Activated CD4-positive, CD25-positive, alpha-beta regulatory T cell treated with anti-CD3 and anti-CD28 coated beads, Interleukin-2, amount 50 U/mL, for 24 hours (primary cell): ENCODE data around the gene KLC3.

Source experiments
- ATAC-seq, 2 donors: fragments of 150-1000 bp; cut with Tn5 transposase; one replicate each; pipeline ENCODE4 v1.10.0; 2021; ENCODE audit warnings: mild to moderate bottlenecking in 1 of 2, moderate library complexity in 1 of 2

KLC3 gene

GRCh38 chr19:45349430-45349941 lies 8.9 kb downstream of the KLC3 start:
- ATAC-seq = no peak

- no peak for ATAC-seq
These were observed 10.0 kb downstream of the KLC3 start for GRCh38 chr19:45350477-45351058.

- no peak for ATAC-seq
These were observed 10.9 kb downstream of the KLC3 start for GRCh38 chr19:45351401-45351952.

GRCh38 chr19:45352062-45352461 lies 11.5 kb downstream of the KLC3 start:
- ATAC-seq = no peak

- no peak for ATAC-seq
These were observed 11.9 kb downstream of the KLC3 start for GRCh38 chr19:45352471-45352870.

DNA sequence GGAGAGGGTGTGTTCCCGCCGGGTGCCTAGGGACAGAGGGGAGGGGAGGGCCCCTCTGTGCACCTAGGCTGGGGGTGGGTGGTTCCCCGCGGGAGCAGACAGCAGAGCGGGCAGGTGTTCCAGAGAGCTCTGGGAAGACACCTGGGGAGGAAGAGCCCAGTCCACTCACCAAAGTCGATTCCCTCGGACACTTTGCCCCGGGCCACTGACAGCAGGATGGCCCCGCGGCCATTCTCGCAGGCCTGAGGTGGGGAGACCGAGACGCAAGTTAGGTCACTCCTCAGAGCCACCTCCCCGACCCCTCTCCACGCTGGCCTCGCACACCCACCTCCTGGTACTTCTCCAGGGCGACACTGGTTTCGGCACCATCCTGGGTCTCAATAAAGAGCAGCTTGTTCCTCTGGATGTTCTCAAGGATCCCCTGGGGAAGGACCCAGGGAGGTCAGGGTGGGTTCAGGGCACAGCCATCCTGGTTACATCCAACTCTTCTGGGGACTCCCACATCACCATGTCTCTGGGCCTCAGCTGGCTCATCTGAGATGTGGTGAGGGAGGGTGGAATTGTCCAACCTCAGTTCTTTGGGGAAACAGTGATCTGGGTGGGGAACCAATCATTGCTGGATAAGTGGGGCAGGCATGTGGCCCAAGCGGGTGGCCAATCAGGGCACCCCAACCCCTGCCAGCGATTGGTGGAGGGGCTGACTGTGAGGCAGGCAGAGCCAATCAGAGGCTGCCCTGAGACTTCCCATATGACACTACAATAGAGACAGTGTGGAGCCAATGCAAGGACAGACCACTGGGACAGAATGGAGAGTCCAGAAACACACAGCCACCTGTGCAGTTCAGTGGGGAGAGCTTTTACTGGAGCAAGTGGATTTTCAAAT lies 12.6 kb downstream of the KLC3 start:
- ATAC-seq = peak in 1 of 2 donors; percentile 10

- ATAC-seq = no peak
These were observed 13.8 kb downstream of the KLC3 start for GRCh38 chr19:45354241-45354842.

DNA sequence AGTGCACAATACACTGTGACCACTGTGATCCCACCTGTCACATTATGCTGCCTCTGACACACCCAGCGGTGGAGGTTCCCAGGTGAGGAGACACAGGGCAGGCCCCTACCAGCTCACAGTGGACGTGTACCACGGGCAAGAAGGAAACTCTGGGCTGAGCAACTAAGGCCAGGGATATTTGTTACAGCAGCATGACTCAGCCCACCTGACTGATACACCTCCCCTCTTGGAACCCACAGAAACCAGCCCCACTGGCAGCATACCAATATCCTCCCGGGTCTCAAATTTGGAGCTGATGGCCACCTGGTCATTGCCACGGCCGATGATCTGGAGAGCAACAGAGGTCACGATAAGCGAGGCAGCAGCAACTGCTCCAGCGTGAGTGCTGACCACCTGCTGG lies 14.9 kb downstream of the KLC3 start:
- no peak for ATAC-seq

DNA sequence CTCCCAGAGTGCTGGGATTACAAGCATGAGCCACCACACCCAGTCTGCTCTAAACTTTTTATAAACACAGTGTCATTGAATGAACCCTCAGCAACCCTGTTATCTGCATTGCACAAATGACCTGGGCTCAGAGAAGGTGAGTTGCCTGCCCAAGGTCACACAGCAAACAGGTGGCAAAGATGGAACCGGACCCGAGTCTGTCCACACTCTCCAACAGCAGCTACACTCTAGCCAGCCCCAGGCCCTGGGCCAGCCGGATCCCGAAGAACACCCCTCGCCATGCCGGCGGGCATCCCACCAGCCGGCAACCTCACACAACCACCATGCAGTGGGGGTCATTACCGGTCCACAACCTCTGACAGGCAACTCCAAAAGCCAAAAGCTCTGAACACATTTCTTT lies 15.4 kb downstream of the KLC3 start:
- ATAC-seq = no peak

DNA sequence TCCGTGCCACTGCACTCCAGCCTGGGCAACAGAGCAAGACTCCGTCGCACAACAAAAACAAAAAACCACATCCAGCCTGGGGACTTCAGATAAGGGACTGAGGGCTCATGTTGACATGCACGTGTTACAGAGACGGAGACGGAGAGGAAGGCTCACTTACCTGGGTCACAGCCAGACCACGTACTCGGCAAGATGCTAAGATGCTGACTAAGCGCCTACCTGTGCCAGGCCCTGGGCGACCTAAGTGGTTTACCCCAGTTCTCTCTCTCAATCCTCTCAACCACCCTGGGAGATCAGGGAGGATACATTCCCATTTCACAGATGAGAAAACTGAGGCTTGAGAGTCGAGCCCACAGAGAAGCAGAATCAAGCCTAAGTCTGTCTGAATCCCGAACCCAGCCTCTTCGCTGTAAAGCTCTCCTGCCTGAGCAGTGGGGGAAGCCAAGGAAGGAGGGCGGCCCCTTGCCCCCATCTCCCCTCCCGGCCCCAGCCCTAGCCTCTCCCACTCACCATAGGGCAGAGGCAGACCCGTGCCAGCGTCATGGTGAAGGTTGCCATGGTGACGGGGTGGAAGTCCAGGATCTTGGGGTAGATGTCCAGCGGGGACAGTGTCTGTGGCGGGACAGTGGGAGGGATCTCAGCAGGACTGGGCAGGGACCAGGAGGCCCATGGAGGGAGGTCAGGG lies 16.4 kb downstream of the KLC3 start:
- ATAC-seq = no peak

DNA sequence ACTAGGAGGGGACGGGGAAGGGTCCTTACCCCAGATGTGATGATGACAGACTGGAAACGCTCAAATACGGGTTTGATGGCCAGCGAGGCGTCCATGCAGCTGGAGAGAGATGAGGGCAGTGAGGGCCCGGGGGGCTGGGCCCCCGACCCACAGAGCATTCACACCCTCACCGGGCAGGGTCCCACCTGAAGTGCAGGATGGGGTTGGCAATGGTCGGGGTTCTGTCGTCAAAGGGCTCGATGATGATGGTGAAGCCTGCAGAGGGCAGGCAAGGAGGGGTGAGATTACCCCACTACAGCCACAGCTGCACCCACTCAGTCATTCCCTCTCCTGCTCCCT lies 16.9 kb downstream of the KLC3 start:
- no peak for ATAC-seq

DNA sequence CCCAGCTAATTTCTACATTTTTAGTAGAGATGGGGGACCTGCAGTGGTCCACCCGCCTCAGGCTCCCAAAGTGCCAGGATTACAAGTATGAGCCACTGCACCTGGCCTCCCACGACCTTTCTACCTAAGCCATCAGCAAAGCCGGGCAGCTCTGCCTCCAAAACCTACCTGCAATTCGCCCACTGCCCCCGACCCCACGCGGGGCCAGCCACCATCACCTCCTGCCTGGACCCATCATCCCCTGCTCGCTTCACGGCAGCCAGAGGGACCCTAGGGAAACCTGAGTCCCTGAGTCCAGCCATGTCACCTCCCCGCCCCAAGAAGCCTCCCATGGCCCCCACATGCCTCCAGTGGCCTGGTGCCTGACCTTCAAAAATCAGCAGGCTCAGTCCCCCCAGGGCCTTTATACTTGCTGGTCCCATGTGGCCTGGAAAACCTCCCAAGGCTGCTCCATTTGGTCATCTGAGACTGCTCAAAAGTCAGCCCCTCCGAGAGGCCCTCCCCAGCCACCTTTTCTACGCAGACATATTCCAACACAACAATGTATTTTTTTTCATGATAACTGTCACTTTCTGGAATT lies 17.8 kb downstream of the KLC3 start:
- ATAC-seq = no peak

- ATAC-seq = no peak
These were observed 21.1 kb downstream of the KLC3 start for GRCh38 chr19:45361608-45362007.

DNA sequence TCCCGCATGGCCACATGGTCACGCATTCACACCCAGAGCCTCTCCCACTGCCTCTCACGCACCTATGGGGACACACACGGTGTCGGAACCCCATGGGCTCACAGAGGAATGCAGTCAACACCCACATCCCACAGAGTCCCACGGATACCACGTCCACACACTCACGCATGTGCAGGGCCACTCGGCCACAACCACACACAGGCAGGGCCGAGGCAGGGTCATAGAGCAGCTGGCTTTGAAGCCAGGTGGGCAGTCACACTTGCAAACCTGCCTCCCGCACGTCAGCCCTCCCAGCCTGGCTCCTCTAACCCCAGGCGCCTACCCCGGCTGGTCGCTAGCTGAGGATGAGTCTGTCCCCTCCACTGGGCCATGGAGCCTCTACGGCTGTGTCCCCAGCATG lies 21.7 kb downstream of the KLC3 start:
- ATAC-seq = no peak

DNA sequence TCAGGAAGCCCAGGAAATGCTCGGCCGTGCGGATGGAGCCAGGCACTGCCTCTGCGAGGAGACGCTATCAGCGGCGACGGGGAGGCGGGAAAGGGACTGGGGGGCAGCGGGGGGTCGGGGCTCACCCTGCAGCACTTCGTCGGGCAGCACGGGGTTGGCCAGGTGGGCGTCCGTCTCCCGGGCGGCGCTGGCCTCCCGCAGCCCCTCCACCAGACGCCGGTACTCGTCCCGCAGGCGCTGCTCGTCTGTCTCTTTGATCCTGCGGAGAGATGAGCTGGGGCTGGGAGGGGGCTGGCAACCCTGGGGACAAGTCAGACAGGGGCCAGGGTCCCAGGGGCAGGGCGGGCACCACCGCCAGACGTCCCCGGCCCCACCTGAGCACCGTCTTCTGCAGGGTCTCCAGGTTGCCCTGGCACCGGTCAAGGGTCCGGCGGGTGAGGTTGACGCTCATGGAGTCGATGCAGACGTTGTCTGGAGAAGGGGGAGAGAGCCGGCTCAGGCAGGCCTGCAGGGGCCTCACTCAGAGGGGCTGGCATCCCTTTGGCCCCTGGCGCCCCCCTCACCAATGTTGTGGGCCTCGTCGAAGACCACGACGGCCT lies 23.4 kb downstream of the KLC3 start:
- no peak for ATAC-seq

DNA sequence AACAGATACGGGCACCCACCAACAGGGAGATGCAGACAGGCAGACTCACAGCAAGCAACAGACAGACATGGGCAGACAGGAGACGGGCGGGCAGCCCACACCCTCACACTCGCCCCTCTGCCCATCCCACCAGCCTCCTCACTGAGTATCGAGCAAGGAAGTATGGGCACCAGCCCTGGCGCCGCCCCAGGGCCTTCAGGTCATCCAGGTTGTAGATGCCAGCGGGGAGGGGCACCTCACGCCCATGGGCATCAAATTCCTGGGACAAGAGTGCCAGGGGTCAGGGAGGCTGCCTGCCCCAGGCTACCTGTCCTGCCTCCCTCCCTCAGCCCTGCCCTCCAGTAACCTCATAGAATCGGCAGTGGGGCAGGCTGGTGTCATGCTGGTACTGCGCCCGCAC lies 24.1 kb downstream of the KLC3 start:
- ATAC-seq = no peak

- no peak for ATAC-seq
These were observed 27.6 kb downstream of the KLC3 start for GRCh38 chr19:45368127-45368526.

GRCh38 chr19:45368737-45369340 lies 28.3 kb downstream of the KLC3 start:
- ATAC-seq = no peak

DNA sequence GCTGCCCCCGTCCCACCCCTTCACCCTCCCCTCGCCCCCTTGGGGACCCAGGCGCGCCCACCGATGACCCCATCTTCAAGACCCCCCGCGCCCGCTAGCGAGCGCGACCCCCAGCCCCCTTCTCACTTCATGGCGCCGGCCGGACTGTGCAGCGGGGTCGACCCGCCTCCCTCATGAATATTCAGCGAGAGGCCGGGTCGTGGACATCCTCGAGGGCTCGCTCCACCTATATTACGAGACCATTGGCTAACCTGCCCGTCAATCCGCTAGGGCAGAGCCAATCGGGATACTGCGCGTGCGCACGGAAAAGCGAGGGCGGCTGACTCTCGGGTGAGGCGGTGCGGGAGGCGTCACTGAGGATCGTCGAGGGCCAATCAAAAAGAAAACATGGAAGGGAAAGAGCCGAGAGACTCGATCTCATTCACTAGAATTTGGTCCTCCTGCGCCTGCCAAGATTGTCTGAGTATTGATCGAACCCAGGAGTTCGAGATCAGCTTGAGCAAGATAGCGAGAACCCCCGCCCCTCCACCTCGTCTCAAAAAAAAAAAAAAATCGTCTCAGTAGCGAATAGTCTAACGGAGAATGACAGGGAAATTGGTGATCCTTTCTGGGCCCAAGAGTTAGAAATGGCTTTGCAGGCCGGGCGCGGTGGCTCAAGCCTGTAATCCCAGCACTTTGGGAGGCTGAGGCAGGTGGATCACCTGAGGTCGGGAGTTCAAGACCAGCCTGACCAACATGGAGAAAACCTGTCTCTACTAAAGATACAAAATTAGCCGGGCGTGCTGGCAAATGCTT lies 30.1 kb downstream of the KLC3 start, which contains the start of gene ERCC2:
Gene ERCC2 (minus strand): TSS at position 164 of the 795 bp plus-strand sequence. CDS start 33 bp downstream, at position 131.
- peak; percentile 99 for ATAC-seq

DNA sequence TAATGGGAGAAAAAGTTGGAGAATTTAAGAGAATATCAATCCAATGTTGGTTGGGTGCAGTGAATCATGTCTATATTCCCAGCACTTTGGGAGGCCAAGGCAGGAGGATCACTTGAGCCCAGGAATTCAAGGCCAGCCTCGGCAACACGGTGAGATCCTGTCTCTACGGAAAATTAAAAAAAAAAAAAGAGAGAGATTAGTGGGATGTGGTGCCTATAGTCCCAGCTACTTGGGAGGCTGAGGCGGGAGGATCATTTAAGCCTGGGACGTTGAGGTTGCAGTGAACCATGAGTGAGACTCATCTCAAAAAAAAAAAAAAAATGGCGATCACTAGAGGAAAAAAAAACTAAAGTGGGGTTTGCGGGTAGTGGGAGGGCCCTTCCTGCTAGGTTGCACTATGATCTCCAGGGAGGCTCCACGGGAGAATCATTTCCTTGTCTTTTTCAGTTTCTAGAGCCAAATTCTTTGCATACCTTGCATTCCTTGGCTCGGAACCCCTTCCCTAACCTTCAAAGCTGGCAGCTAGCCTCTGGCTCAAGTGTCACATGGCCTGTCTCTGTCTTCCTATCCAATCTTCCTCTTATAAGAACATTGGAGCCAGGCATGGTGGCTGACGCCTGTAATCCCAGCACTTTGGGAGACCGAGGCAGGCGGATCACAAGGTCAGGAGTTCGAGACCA lies 35.6 kb downstream of the KLC3 start:
- ATAC-seq = no peak
